Measurements from ENCODE around the gene ERFL. TPM values are rescaled to one million over a fixed set of nuclear protein-coding genes. Genes with fewer than 3 reads are reported as not detected.

Gene ERFL
- polyA plus RNA-seq, 1 experiment = 0.04 TPM

GRCh38 chr19:41909706-41910105 is 18.5 kb downstream of the ERFL start:
- ChIA-PET CTCF (no interaction called here), POLR2A (no interaction called here)
- peaks cover 9% of the 10 kb centered on the region for H3K36me3 ChIP-seq (ENCODE audit: control insufficient read depth, insufficient read depth, low read length)
- TF ChIP-seq CTCF (IDR thresholded peaks at IDR 0.05; ENCODE audit: insufficient read depth, low read depth, low read length) = no peak
- DNase-seq (ENCODE audit: low read depth) = no peak
- no peak overlapping the region for H3K4me3 ChIP-seq (ENCODE audit: low read depth, low read length)
- H3K27me3 ChIP-seq (ENCODE audit: control insufficient read depth, insufficient read depth, low read length) = peaks cover 23% of the 10 kb centered on the region

- ChIA-PET CTCF (interaction anchor here (1.0 to 1.4 kb wide), 2 partner anchors 22 to 25 kb away, joined by 3 to 4 read pairs; no protein-coding TSS in a partner anchor), POLR2A (no interaction called here)
- TF ChIP-seq CTCF (IDR thresholded peaks at IDR 0.05; ENCODE audit: insufficient read depth, low read depth, low read length) = no peak
- Histone ChIP-seq H3K27me3 (ENCODE audit: control insufficient read depth, insufficient read depth, low read length) (peaks cover 19% of the 10 kb centered on the region), H3K4me3 (ENCODE audit: low read depth, low read length) (no peak overlapping the region), H3K36me3 (ENCODE audit: control insufficient read depth, insufficient read depth, low read length) (peaks cover 17% of the 10 kb centered on the region)
- no peak for DNase-seq (ENCODE audit: low read depth)
Measured at GRCh38 chr19:41908724-41909464, 19.4 kb downstream of the ERFL start.

- Histone ChIP-seq H3K27me3 (ENCODE audit: control insufficient read depth, insufficient read depth, low read length) (peaks cover 14% of the 10 kb centered on the region), H3K36me3 (ENCODE audit: control insufficient read depth, insufficient read depth, low read length) (peaks cover 22% of the 10 kb centered on the region), H3K4me3 (ENCODE audit: low read depth, low read length) (no peak overlapping the region)
- DNase-seq (ENCODE audit: low read depth) = no peak
- CTCF ChIA-PET = interaction anchor here (1.0 to 1.4 kb wide), 2 partner anchors 21 to 26 kb away, joined by 3 to 4 read pairs; no protein-coding TSS in a partner anchor
- POLR2A ChIA-PET = no interaction called here
- TF ChIP-seq CTCF (IDR thresholded peaks at IDR 0.05; ENCODE audit: insufficient read depth, low read depth, low read length) = no peak
Measured at GRCh38 chr19:41907994-41908615, 20.1 kb downstream of the ERFL start.

GRCh38 chr19:41906916-41907680 is 21.2 kb downstream of the ERFL start:
- no peak overlapping the region for H3K4me3 ChIP-seq (ENCODE audit: low read depth, low read length)
- peaks cover 10% of the 10 kb centered on the region for H3K27me3 ChIP-seq (ENCODE audit: control insufficient read depth, insufficient read depth, low read length)
- H3K36me3 ChIP-seq (ENCODE audit: control insufficient read depth, insufficient read depth, low read length) = peaks cover 30% of the 10 kb centered on the region
- DNase-seq (ENCODE audit: low read depth) = no peak
- ChIA-PET POLR2A (no interaction called here), CTCF (interaction anchor here (1.4 kb wide), 1 partner anchor 27 kb away, joined by 4 read pairs; no protein-coding TSS in a partner anchor)
- TF ChIP-seq CTCF (IDR thresholded peaks at IDR 0.05; ENCODE audit: insufficient read depth, low read depth, low read length) = no peak

- peaks cover 36% of the 10 kb centered on the region for H3K36me3 ChIP-seq (ENCODE audit: control insufficient read depth, insufficient read depth, low read length)
- ChIA-PET CTCF (no interaction called here), POLR2A (no interaction called here)
- no peak overlapping the region for H3K4me3 ChIP-seq (ENCODE audit: low read depth, low read length)
- peaks cover 3% of the 10 kb centered on the region for H3K27me3 ChIP-seq (ENCODE audit: control insufficient read depth, insufficient read depth, low read length)
- TF ChIP-seq CTCF (IDR thresholded peaks at IDR 0.05; ENCODE audit: insufficient read depth, low read depth, low read length) = no peak
- no peak for DNase-seq (ENCODE audit: low read depth)
Measured at GRCh38 chr19:41906271-41906670, 22.0 kb downstream of the ERFL start.

Measured in BJ (cell line).